CD14-positive monocyte (primary cell): ENCODE data around the gene SMAD3. TPM values are rescaled to one million over a fixed set of nuclear protein-coding genes. Genes with fewer than 3 reads are reported as not detected.

Experiments used
- DNase-seq, 3 donors: peaks; one replicate each; pipeline ENCODE4 v3.0.0-alpha.2; 2011 to 2022
- H2AFZ ChIP-seq: 2 replicates; pipeline ENCODE4 v1.6.0; 2012; ENCODE audit warnings: mild to moderate bottlenecking, low read depth, low read length, inconsistent platforms; ENCODE audit not compliant: insufficient read depth, poor library complexity, severe bottlenecking
- H3K27ac ChIP-seq, 2 donors: 1 replicate in 1 of 2; 2 replicates in 1 of 2; pipeline ENCODE4 v1.5.1; 2012 to 2013; ENCODE audit warnings: low read length in 2 of 2, control low read depth in 1 of 2, inconsistent platforms in 1 of 2, low read depth in 1 of 2, mild to moderate bottlenecking in 1 of 2
- H3K27me3 ChIP-seq, 2 donors: one replicate each; pipeline versions ENCODE4 v1.6.0 to v1.6.1; 2011 to 2013; ENCODE audit warnings: low read length in 2 of 2; ENCODE audit not compliant: control insufficient read depth in 2 of 2, insufficient read depth in 2 of 2
- H3K36me3 ChIP-seq, 2 donors: replicated peaks in 1 of 2; 1 replicate in 1 of 2; 2 replicates in 1 of 2; pipeline versions ENCODE4 v1.5.1 to v1.6.1; 2012 to 2013; ENCODE audit warnings: low read length in 2 of 2, control low read depth in 1 of 2, inconsistent platforms in 1 of 2, mild to moderate bottlenecking in 1 of 2; ENCODE audit not compliant: insufficient read depth in 2 of 2, control insufficient read depth in 1 of 2
- H3K4me1 ChIP-seq, 2 donors: 1 replicate in 1 of 2; 2 replicates in 1 of 2; pipeline versions ENCODE4 v1.5.1 to v1.6.1; 2012 to 2013; ENCODE audit warnings: low read length in 2 of 2, control low read depth in 1 of 2, inconsistent platforms in 1 of 2, mild to moderate bottlenecking in 1 of 2, moderate library complexity in 1 of 2; ENCODE audit not compliant: insufficient read depth in 2 of 2, control insufficient read depth in 1 of 2
- H3K4me2 ChIP-seq: replicated peaks from 2 replicates; pipeline ENCODE3; 2012; ENCODE audit warnings: low read length, moderate library complexity, mild to moderate bottlenecking; ENCODE audit not compliant: poor library complexity, severe bottlenecking; ENCODE audit errors: extremely low read depth
- H3K4me3 ChIP-seq, 3 experiments: fragments of 200-600 bp in 1 of 3; sonication (generic) in 1 of 3; replicated peaks in 1 of 3; 1 replicate in 2 of 3; 2 replicates in 1 of 3; pipeline ENCODE4 v1.5.1; 2011 to 2013; ENCODE audit warnings: low read length in 3 of 3, mild to moderate bottlenecking in 3 of 3, control low read depth in 2 of 3, low read depth in 2 of 3, inconsistent platforms in 1 of 3, moderate library complexity in 1 of 3
- H3K79me2 ChIP-seq: 2 replicates; pipeline ENCODE4 v1.6.0; 2012; ENCODE audit warnings: mild to moderate bottlenecking, control low read depth, inconsistent platforms, low read length, moderate library complexity; ENCODE audit not compliant: insufficient read depth
- H3K9ac ChIP-seq: 2 replicates; pipeline ENCODE4 v1.6.0; 2017; ENCODE audit warnings: low read length, mild to moderate bottlenecking; ENCODE audit not compliant: insufficient read depth, poor library complexity, severe bottlenecking
- H3K9me3 ChIP-seq, 2 donors: replicated peaks in 1 of 2; 1 replicate in 1 of 2; 2 replicates in 1 of 2; pipeline versions ENCODE4 v1.5.1 to v1.6.1; 2012 to 2013; ENCODE audit warnings: low read length in 2 of 2, control low read depth in 1 of 2; ENCODE audit not compliant: control insufficient read depth in 1 of 2, insufficient read depth in 1 of 2
- H4K20me1 ChIP-seq: 2 replicates; pipeline ENCODE4 v1.6.0; 2012; ENCODE audit warnings: mild to moderate bottlenecking, low read length, control low read depth, moderate library complexity; ENCODE audit not compliant: insufficient read depth
- H3K27ac Mint-ChIP-seq, 7 donors: one replicate each; pipeline ENCODE4 v1.8.0; 2020; ENCODE audit warnings: mild to moderate bottlenecking in 7 of 7, mixed read lengths in 7 of 7, moderate library complexity in 6 of 7, inconsistent platforms in 2 of 7
- H3K27me3 Mint-ChIP-seq, 3 donors: one replicate each; pipeline ENCODE4 v1.8.0; 2021 to 2022; ENCODE audit warnings: low read depth in 3 of 3, mild to moderate bottlenecking in 3 of 3, mixed read lengths in 3 of 3, moderate library complexity in 3 of 3, inconsistent platforms in 1 of 3
- H3K36me3 Mint-ChIP-seq, 2 donors: one replicate each; pipeline ENCODE4 v1.8.0; 2020; ENCODE audit warnings: mixed read lengths in 2 of 2, inconsistent platforms in 1 of 2, mild to moderate bottlenecking in 1 of 2
- H3K4me1 Mint-ChIP-seq: one replicate; pipeline ENCODE4 v1.8.0; 2020; ENCODE audit warnings: mild to moderate bottlenecking, mixed read lengths
- H3K4me3 Mint-ChIP-seq, 2 donors: one replicate each; pipeline ENCODE4 v1.8.0; 2020; ENCODE audit warnings: mild to moderate bottlenecking in 2 of 2, mixed read lengths in 2 of 2, moderate library complexity in 1 of 2
- H3K9me3 Mint-ChIP-seq, 7 donors: one replicate each; pipeline ENCODE4 v1.8.0; 2020 to 2022; ENCODE audit warnings: mixed read lengths in 7 of 7, mild to moderate bottlenecking in 6 of 7, moderate library complexity in 6 of 7, inconsistent platforms in 2 of 7
- CTCF ChIP-seq: fragments of 200-600 bp; IDR thresholded peaks from one replicate; pipeline ENCODE4 v1.8.0; 2022; ENCODE audit warnings: antibody characterized with exemption, mild to moderate bottlenecking
- WGBS: methylation state at CpG from one replicate; pipeline ENCODE4 v1.1.5; 2013; ENCODE audit warnings: missing lambda C conversion rate; ENCODE audit not compliant: insufficient coverage; 5-methylcytosine and 5-hydroxymethylcytosine counted together
- intact Hi-C, 2 donors: fragments of 100-400 bp; cut with micrococcal nuclease; formaldehyde crosslinking; loops; one replicate each; pipeline versions ENCODE4 v1.15.0 to v1.15.1; 2023
- polyA plus RNA-seq, 3 donors: library from polyadenylated mRNA; depleted of rRNA in 1 of 3; unstranded in 2 of 3; stranded (reverse) in 1 of 3; fragments of 300-500 nt in 2 of 3; fragments of >200 nt in 1 of 3; fragmentation: Illumina TruSeq in 2 of 3; gene quantifications; 1 replicate in 2 of 3; 2 replicates in 1 of 3; pipeline ENCODE4 v1.2.3, GENCODE V29; 2012 to 2021

The SMAD3 gene
- polyA plus RNA-seq, 3 donors = 4.4 to 41.7 (median 5.4) TPM

GRCh38 chr15:67172172-67172571 is 106.8 kb downstream of the SMAD3 start:
- H3K9me3 ChIP-seq = no peaks in the 10 kb centered on the region
- no peaks in the 10 kb centered on the region for H3K27me3 ChIP-seq
- H3K4me1 ChIP-seq = peaks cover 32 to 34% of the 10 kb centered on the region in 2 donors
- peaks cover 5% of the 10 kb centered on the region for H3K79me2 ChIP-seq
- H3K27me3 Mint-ChIP-seq = peaks cover 0 to 4% (median 0%) of the 10 kb centered on the region in 3 donors
- H3K27ac Mint-ChIP-seq = peak overlapping the region in 2 of 7 donors; percentile 22 to 57
- H3K9me3 Mint-ChIP-seq = peaks cover 0 to 2% (median 0%) of the 10 kb centered on the region in 7 donors
- H3K36me3 ChIP-seq = peaks cover 54 to 73% of the 10 kb centered on the region in 2 donors
- H3K4me3 Mint-ChIP-seq = no peak overlapping the region
- WGBS = 83% methylated on average over 1 of the region's 6 CpGs
- no peak overlapping the region for H2AFZ ChIP-seq
- intact Hi-C loops = no loop called here
- H3K27ac ChIP-seq = no peak overlapping the region
- TF ChIP-seq CTCF = no peak
- H3K9ac ChIP-seq = no peak overlapping the region
- H3K36me3 Mint-ChIP-seq = peaks cover 82 to 84% of the 10 kb centered on the region in 2 donors
- H3K4me1 Mint-ChIP-seq = peaks cover 40% of the 10 kb centered on the region
- H3K4me2 ChIP-seq = no peak overlapping the region
- no peaks in the 10 kb centered on the region for H4K20me1 ChIP-seq
- H3K4me3 ChIP-seq = no peak overlapping the region
- peak in 1 of 3 donors; percentile 30 for DNase-seq

- no peak for TF ChIP-seq CTCF
- no peaks in the 10 kb centered on the region for H4K20me1 ChIP-seq
- peaks cover 47 to 66% of the 10 kb centered on the region in 2 donors for H3K36me3 ChIP-seq
- H3K27ac Mint-ChIP-seq = peak overlapping the region in 5 of 7 donors; percentile 24 to 70 (median 58)
- H3K4me2 ChIP-seq = no peak overlapping the region
- no peak overlapping the region for H3K4me3 Mint-ChIP-seq
- peaks cover 40 to 42% of the 10 kb centered on the region in 2 donors for H3K4me1 ChIP-seq
- WGBS = 90% methylated on average over 6 of the region's 8 CpGs
- peaks cover 0 to 2% (median 0%) of the 10 kb centered on the region in 3 donors for H3K27me3 Mint-ChIP-seq
- no peaks in the 10 kb centered on the region for H3K27me3 ChIP-seq
- no peak for DNase-seq
- no peaks in the 10 kb centered on the region for H3K9me3 ChIP-seq
- H3K9ac ChIP-seq = no peak overlapping the region
- peaks cover 0 to 2% (median 0%) of the 10 kb centered on the region in 7 donors for H3K9me3 Mint-ChIP-seq
- intact Hi-C loops = no loop called here
- peaks cover 76 to 78% of the 10 kb centered on the region in 2 donors for H3K36me3 Mint-ChIP-seq
- H3K27ac ChIP-seq = no peak overlapping the region
- H3K4me3 ChIP-seq = no peak overlapping the region
- H3K79me2 ChIP-seq = peaks cover 5% of the 10 kb centered on the region
- H3K4me1 Mint-ChIP-seq = peaks cover 47% of the 10 kb centered on the region
- H2AFZ ChIP-seq = no peak overlapping the region
These were observed 107.6 kb downstream of the SMAD3 start for GRCh38 chr15:67173005-67173404.
